GM18507 (cell line): Measurements from ENCODE around the gene BLOC1S5.
A peak's percentile ranks its signal among the peaks of the same experiment; 100 is the strongest.

Experiments
- DNase-seq: peaks from one replicate; pipeline ENCODE4 v3.0.0; 2011; ENCODE audit warnings: low read depth; ENCODE audit not compliant: insufficient read length; ENCODE audit errors: extremely low spot score
- FAIRE-seq: peaks from 2 replicates; lab custom pipeline; 2011; peaks lifted over from hg19 to GRCh38; lab: Jason Lieb, UNC

Gene BLOC1S5, protein sequence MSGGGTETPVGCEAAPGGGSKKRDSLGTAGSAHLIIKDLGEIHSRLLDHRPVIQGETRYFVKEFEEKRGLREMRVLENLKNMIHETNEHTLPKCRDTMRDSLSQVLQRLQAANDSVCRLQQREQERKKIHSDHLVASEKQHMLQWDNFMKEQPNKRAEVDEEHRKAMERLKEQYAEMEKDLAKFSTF

GRCh38 chr6:8063761-8064637 is at the start of gene BLOC1S5:
Gene BLOC1S5 (minus strand): TSS chr6:8064389. CDS start chr6:8064376, 13 bp downstream.
- DNase-seq (peak; percentile 77), FAIRE-seq (peak; percentile 88)

DNA sequence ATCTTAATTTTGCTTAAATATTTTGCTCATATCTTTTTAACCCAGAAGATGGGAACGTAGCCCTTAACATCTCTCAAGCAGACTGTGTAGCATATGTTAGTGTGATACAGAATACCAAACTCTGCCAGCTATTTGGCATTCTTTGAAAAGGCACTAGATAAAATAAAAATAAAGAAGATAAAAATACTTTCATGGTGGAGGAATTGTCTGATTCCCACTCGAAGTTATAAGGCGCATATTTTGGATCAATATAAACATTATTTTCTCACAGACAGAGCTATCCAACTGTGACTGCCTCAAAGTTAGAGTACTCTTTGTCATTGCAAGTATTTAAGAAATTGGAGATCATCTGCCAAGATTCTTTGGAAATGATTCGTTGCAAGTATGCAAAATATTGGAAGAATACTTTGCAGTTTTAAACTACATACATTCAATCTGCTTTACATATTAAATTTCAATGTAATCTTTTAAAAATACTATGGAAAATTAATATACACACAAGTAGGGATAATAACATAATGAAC is 49.0 kb upstream of the BLOC1S5 start:
- DNase-seq, result no peak
- no peak for FAIRE-seq

DNA sequence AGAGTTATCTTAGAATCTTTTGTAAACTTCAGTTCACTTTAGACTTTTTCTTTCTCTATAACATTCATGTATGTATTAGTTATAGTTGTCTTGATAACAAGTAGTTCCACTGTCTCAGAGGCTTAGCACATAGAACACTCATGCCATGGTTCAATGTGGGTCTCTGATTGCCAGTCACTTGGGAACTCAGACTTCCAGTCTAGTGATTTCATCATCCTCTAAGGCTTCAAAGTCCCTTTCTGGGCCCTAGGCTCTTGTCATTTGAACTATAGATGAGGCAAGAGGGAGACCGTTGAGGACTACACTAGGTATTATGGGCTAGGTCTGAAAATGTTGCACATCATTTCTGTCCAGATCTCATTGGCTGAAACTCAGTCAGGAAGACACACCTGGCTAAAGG is 46.5 kb upstream of the BLOC1S5 start:
- FAIRE-seq (no peak), DNase-seq (no peak)

DNA sequence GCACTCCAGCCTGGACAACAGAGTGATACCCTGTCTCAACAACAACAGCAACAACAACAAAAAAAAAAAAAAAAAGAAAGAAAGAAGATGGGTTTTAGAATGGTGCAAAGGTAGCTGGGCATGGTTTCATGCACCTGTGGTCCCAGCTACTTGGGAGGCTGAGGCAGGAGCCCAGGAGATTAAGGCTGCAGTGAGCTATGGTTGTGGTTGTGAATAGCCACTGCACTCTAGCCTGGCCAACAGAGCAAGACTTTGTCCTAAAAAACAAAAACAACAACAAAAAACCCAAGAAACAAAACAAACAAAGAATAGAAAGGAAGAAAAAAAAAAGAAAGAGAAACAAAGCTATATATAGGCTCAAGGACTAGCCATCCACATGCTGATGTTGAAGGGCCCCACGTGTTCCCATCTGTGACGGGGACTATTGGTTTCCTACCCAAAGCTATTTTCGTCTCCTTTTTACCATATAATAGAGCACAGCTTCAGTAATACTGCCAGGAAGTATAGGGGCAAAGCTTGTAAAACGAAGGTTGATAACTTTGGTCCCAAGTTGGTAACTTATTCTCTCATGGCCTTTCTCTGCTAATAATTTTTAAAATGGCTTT is 46.0 kb upstream of the BLOC1S5 start:
- no peak for DNase-seq
- no peak for FAIRE-seq

DNA sequence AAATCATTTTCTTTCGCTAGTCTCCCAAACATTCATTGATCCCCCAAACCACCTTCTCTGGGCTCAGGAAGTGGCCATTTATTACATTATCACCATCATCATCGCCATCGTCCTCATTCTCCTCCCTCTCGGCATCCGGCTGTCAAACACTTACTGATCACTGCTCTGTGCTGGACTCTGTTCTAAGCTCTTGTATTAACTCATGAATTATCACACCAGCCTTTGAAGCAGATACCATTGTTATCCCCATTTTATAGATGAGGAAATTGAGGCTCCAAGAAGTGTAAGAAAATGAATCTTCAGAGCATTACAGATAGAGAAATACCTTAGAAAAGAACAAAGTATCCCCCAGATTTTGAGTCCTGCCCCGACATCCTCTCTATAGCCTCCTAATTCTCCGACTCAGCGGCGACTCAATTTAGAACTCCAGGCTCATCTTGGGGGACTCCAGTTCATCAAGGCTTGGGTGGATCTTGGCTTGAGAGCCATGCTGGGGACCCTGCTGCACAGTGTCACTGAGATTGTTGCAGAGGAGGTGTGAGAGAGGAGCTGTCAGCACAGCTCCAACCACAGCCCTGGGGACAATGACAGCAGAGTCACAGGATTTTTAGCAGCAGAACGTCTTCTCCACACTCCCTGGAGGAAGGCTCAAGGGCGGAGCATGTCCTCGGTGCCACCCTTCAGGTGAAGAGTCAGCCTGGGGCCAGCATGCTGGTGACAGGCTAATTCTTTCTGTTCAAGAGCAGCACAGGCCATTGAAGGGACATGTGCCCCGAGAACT is 44.8 kb upstream of the BLOC1S5 start:
- DNase-seq (no peak), FAIRE-seq (no peak)

DNA sequence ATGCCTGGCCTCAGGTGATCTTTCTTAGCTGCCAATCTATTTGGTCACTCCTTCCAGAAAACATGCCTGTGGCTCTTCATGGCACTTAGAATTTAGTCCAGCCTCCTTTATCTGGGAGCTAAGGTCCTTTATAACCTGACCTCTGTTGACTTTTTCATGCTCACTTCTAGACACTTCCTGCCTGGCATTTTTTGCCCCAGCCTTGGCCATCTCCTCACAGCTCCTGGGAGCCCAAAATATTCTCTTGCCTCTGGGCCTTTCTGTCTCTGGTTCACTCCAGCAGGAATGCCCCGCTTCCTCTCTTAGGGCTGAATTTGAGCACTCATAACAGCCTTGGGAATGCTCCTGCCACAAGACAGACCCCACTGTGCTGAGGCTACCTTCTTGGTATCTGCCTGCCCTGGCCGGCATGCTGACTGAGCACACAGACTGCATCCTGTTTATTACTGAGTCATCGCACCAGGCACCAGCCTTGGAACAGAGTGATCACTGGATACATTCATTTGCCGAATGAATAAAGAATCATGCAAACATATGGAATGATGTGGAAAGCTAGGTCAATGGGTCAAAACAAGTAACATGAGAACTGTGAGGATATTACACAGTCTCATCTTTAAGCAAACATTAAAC is 44.0 kb upstream of the BLOC1S5 start:
- no peak for FAIRE-seq
- no peak for DNase-seq

DNA sequence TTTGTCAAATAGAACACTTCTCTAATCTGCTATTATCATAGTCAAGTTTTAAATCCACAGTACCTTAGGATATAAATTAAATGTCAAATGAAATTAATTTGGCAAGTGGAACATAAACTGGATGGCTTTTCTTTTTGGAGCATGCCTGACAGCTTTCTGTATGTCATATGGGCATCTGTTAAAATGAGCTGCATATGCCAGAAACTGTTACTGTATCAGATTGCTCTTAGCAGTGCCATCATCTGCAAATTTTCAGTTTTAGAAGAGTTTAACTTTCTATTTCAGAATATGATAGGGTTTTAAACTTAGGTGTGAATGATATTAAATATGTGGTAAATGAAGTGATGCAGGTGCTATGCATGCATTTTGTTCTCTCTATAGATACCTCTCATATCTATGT is 41.6 kb upstream of the BLOC1S5 start:
- DNase-seq, result no peak
- no peak for FAIRE-seq

DNA sequence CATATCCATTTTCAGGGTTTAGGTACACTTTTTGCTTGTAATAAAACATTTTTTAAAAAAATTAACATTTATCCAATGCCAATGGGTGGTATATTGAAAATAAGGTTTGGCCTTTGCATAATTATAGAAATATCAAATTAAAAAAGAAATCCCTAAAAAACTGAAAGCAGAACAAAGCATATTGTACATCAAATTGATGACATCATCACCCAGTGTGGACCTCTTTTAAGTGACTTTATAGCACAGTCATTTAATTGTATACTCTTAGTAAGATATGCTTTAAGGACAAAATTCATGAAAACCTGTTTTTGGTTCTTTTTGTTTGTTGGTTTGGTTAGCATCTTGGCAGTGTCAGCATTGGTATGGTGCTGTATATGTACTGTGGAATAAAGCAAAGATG is 39.5 kb upstream of the BLOC1S5 start:
- no peak for FAIRE-seq
- DNase-seq, result no peak

DNA sequence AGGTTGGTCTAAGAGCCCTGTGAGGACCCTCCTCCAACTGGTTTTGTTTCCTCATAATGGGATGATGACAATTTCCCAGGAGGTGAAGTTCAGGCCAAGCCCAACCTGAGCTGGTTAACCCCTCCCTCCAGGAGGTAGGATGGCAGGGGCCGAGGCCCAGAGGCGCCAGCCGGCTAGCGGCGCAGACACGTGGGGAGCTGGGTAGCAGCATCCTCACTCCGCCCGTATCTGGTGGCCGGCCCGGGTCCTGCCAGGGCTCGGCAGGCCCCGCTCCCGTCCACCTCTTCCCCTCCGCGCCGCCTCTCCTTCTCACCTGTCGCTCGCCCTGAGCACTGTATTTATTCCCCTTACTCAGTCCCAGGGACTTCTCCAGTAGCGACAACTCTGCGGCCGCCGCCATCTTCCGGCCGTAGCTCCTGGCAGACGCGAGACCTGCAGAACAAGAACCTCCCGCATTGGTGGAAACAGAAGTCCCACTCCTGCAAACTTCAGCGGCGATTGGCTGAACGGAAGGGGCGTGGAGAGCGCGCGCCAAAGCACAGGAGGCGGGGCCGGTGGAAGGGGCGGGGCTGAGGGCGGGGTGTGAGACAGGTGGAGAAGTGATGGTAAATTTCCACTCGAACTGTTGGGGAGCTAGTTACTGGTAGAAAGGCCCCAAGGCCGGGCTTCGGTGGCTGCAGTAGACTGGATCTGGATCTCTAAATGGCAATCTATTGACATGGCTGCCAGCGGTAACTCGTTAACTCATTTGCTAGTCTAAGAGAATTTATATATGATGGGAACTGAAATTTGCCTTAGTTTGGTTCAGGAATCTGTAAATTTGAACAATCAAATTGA is 38.2 kb upstream of the BLOC1S5 start, which contains the start of gene EEF1E1:
Gene EEF1E1, minus strand, starts transcription at position 427 of the 837 bp plus-strand sequence. Its CDS starts 27 bp downstream, at position 400.
- peak; percentile 95 for FAIRE-seq

DNA sequence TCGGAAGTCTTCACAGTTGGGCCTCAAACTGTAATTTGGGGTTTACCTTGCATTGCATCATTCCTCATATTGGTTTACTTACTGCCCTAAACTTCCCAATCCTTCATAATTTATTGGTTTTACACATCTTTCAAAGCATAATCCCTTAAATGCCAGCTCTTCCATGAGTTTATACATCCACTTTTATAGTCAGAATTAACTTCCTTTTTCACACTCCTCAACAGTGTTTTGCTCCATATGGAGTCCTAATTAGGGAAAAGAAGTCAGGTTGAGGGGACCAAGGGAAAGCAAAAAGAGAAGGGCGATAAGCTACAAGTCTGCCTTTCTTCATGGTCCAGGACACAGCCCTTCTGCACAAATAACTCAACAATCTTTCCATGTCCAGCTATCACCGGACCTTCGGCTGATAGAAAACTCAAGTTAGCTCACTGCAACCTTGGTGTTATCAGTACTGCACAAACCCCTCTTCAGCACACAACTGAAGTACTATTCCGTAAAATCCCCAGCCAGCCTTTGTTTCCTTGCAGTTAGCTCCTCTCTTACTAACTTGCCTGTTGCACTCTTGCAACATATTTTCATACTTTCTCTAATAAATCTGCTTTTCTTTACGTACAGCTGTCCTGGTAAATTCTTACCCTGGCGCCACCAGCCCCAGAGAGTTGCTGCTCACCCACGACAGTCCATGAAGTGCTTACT is 36.1 kb upstream of the BLOC1S5 start:
- FAIRE-seq (no peak), DNase-seq (no peak)

More for the DNA sequence above, 38.2 kb upstream of the BLOC1S5 start, which contains the start of gene EEF1E1:
- peak; percentile 93 for DNase-seq

DNA sequence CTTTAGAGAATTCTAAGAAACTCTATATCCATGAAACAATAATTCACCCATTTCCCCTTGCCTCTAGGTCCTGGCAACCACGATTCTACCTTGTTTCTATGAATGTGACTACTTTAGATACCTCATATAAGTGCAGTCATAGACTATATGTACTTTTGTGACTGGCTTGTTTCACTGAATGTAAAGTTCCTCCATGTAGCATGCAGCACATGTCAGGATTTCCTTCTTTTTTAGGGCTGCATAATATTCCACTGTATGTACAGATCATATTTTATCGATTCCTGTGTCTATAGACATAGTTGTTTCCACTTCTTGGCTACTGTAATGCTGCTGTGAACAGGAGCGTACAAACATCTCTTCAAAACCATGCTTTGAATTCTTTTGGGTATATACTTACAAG is 26.5 kb upstream of the BLOC1S5 start:
- FAIRE-seq, result no peak
- no peak for DNase-seq

DNA sequence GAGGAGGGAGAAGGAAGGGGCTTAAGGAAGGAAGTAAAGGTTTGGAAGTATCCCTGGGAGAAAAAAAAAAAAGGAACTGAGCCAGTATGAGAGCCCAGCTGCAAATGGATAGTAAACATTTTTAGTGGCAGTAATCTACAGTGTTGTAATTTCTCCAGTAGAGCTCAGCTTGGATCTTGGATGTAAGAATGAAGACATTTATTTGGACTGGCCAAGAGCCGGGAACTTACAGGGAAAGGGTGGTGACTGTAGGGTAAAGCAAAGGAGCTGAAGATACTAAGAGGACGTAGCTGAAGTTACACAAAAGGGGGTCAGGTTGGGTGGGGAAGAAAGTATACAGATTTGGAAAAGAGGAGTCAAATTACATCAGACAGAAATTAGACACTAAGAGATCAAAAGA is 24.7 kb upstream of the BLOC1S5 start:
- no peak for FAIRE-seq
- DNase-seq, result no peak

DNA sequence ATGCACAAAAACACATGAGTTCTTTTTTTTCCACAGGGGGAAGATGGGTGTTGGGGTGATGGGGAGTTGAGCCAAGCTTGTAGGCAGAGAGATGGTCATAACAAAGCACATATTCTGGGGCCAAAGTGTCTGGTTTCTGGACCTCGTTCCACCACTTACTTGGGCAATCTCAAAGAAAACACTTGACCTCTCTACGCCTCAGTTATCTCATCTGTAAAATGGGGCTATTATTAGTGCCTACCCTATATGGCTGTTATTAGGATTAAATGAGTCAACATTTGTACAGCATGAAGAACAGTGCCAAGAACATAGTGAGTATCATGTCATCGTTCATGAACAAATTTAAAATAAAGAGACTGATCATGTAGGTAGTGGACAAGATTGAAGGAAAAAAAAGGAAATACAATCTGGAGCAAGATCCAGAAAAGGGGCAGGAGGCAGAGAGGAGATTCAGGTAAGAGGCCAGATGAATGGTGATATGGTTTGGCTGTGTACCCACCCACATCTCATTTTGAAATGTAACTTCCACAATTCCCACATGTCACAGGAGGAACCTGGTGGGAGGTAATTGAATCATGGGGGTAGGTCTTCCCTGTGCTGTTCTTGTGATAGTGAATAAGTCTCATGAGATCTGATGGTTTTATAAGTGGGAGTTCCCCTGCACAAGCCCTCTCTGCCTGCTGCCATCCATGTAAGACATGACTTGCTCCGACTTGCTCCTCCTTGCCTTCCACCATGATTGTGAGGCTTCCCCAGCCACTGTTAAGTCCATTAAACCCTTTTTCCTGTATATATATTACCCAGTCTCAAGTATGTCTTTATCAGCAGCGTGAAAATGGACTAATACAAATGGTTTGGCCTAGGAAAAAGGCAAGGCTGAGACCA is 23.9 kb upstream of the BLOC1S5 start:
- FAIRE-seq, result no peak
- DNase-seq, result no peak

- FAIRE-seq, result no peak
- no peak for DNase-seq
These were observed 22.6 kb upstream of the BLOC1S5 start for GRCh38 chr6:8086755-8087306.

- no peak for FAIRE-seq
- no peak for DNase-seq
These were observed 20.9 kb upstream of the BLOC1S5 start for GRCh38 chr6:8085053-8085511.

DNA sequence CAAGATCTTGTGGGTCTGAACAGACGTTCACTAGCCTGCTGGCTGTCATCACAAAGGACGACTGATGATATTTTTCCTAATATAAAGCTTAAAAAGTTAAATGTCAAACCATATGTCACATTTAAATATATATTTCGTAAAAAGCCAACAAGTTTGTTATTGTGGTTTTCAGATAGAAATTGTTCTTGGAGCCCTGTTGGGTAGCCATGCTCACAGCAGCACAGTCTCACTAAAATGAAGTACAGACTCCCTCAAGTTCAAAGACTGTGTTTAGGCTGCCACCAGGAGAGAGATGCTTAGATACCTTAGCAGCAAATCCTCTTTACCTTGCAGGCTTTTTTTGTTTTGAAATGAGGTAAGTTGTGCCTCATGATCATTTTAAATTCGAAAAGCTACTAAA is 20.4 kb upstream of the BLOC1S5 start:
- no peak for FAIRE-seq
- no peak for DNase-seq
